SK-N-SH (cell line): ENCODE data around the gene GALNT12.

Experiments
- CTCF ChIP-seq: fragments of 200-600 bp; sonication (generic); IDR thresholded peaks from 2 replicates; pipeline ENCODE4 v1.6.1; 2017; ENCODE audit warnings: antibody characterized with exemption, mild to moderate bottlenecking, moderate library complexity
- EP300 ChIP-seq, 2 experiments: IDR thresholded peaks; 2 replicates each; pipeline versions ENCODE4 v1.4.0 to v1.6.1; 2012; ENCODE audit warnings: borderline replicate concordance in 1 of 2, low read depth in 1 of 2, low read length in 1 of 2
- GABPA ChIP-seq: IDR thresholded peaks from 2 replicates; pipeline ENCODE4 v1.4.0; 2012; ENCODE audit warnings: low read depth, mild to moderate bottlenecking
- GATA2 ChIP-seq: sonication (generic); formaldehyde crosslinking; IDR thresholded peaks from 2 replicates; pipeline ENCODE4 v1.5.0; 2020; ENCODE audit warnings: mild to moderate bottlenecking, missing genetic modification reagents
- IRF3 ChIP-seq: fragments of 150-350 bp; IDR thresholded peaks from 2 replicates; pipeline ENCODE4 v1.6.1; 2016; ENCODE audit warnings: mild to moderate bottlenecking, low read depth, low read length
- MAX ChIP-seq: IDR thresholded peaks from 2 replicates; pipeline ENCODE4 v1.4.0; 2012; ENCODE audit warnings: low read depth
- REST ChIP-seq: IDR thresholded peaks from 2 replicates; pipeline ENCODE4 v1.6.1; 2012; ENCODE audit warnings: mild to moderate bottlenecking, low read depth, low read length, moderate library complexity
- RFX5 ChIP-seq: IDR thresholded peaks from 2 replicates; pipeline ENCODE4 v1.6.1; 2012; ENCODE audit warnings: mild to moderate bottlenecking, improper control_type of control experiment, low read length
- TAF1 ChIP-seq: IDR thresholded peaks from 2 replicates; pipeline ENCODE4 v1.6.1; 2012; ENCODE audit warnings: low read depth, mild to moderate bottlenecking, low read length, moderate library complexity, borderline replicate concordance
- ZBTB33 ChIP-seq: IDR thresholded peaks from 2 replicates; pipeline ENCODE4 v1.4.0; 2012; ENCODE audit warnings: low read depth, borderline replicate concordance

GRCh38 chr9:98810102-98810842, 2.8 kb downstream of the GALNT12 start:
- TF ChIP-seq GATA2, result no peak
- no peak for TF ChIP-seq REST
- no peak for TF ChIP-seq IRF3
- no peak for TF ChIP-seq MAX
- no peak for TF ChIP-seq CTCF
- TF ChIP-seq ZBTB33, result no peak
- TF ChIP-seq TAF1, result no peak
- TF ChIP-seq EP300 (IDR thresholded peaks at IDR 0.05; ENCODE audit: borderline replicate concordance in 1 of 2, low read depth in 1 of 2, low read length in 1 of 2), result no peak
- no peak for TF ChIP-seq GABPA
- no peak for TF ChIP-seq RFX5
